Transverse colon (tissue), 4 donors: ENCODE data around the gene IFT88.

ENCODE experiments used
- POLR2A ChIP-seq: fragments of 450-650 bp; IDR thresholded peaks from one replicate; pipeline ENCODE4 v1.6.1; 2016; ENCODE audit warnings: antibody characterized with exemption, mild to moderate bottlenecking, moderate library complexity
- POLR2AphosphoS5 ChIP-seq, 3 donors: sonication (generic); formaldehyde crosslinking; IDR thresholded peaks; one replicate each; pipeline ENCODE4 v1.6.1; 2016; ENCODE audit warnings: antibody characterized with exemption in 3 of 3
- TF ChIP-seq, protein P1 (sequence below), 5 experiments: fragments of 200-600 bp in 3 of 5; fragments of 450-650 bp in 2 of 5; sonication (generic) in 3 of 5; IDR thresholded peaks; 1 replicate in 2 of 5; 2 replicates in 3 of 5; pipeline ENCODE4 v1.5.1; 2016 to 2017; ENCODE audit warnings: antibody characterized with exemption in 5 of 5, inconsistent platforms in 3 of 5, mild to moderate bottlenecking in 2 of 5, moderate library complexity in 1 of 5

DNA sequence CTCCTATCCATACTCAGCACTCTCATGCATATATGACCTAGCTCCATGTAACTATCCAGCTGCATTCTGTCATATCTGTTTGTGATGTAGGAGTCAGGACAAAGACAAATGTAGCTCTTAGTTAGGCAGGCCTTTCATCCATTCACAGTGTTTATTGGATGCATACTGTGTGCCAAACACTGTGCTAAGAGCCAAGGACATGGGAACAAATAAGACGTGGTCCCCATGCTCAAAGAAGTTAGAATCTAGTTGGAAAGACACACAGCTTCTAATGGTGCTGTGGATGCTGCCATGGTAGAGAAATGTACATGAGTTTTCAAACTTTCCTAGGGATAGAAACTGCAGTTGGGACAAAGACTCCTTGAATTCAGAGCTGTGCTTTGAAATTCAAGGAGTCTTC is 104.8 kb downstream of the IFT88 start:
- TF ChIP-seq, protein P1, sequence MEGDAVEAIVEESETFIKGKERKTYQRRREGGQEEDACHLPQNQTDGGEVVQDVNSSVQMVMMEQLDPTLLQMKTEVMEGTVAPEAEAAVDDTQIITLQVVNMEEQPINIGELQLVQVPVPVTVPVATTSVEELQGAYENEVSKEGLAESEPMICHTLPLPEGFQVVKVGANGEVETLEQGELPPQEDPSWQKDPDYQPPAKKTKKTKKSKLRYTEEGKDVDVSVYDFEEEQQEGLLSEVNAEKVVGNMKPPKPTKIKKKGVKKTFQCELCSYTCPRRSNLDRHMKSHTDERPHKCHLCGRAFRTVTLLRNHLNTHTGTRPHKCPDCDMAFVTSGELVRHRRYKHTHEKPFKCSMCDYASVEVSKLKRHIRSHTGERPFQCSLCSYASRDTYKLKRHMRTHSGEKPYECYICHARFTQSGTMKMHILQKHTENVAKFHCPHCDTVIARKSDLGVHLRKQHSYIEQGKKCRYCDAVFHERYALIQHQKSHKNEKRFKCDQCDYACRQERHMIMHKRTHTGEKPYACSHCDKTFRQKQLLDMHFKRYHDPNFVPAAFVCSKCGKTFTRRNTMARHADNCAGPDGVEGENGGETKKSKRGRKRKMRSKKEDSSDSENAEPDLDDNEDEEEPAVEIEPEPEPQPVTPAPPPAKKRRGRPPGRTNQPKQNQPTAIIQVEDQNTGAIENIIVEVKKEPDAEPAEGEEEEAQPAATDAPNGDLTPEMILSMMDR (IDR thresholded peaks at IDR 0.05) = no peak
- TF ChIP-seq POLR2A = no peak
- no peak for TF ChIP-seq POLR2AphosphoS5 (IDR thresholded peaks at IDR 0.05)
